ENCODE measurements around the gene GPS1.

Gene GPS1

GRCh38 chr17:82106688-82107305 lies 55.1 kb downstream of the GPS1 start:
- no peak for DNase-seq

Measured in stimulated activated CD4-positive, alpha-beta T cell treated with anti-CD3 and anti-CD28 coated beads, Interleukin-4, amount 100 ng/mL, for 4 hours (primary cell).